Neuronal stem cell (in vitro differentiated cells): ENCODE data around the gene AKAP5.

Experiments used
- DNase-seq: peaks from one replicate; pipeline ENCODE4 v3.0.0-alpha.2; 2013; ENCODE audit warnings: low spot score
- H2AFZ ChIP-seq: one replicate; pipeline ENCODE4 v1.6.1; 2013; ENCODE audit warnings: mild to moderate bottlenecking, low read length, inconsistent platforms
- H2AK5ac ChIP-seq: 2 replicates; pipeline ENCODE4 v1.6.1; 2013; ENCODE audit warnings: low read depth, mild to moderate bottlenecking, inconsistent platforms, low read length, moderate library complexity, mixed read lengths
- H2BK120ac ChIP-seq: 2 replicates; pipeline ENCODE4 v1.6.1; 2013; ENCODE audit warnings: low read depth, mild to moderate bottlenecking, inconsistent platforms, low read length, moderate library complexity, mixed read lengths
- H2BK12ac ChIP-seq: one replicate; pipeline ENCODE4 v1.6.1; 2013; ENCODE audit warnings: low read length, inconsistent platforms
- H2BK15ac ChIP-seq: 2 replicates; pipeline ENCODE4 v1.6.1; 2013; ENCODE audit warnings: mild to moderate bottlenecking, low read length, inconsistent platforms, mixed read lengths
- H2BK5ac ChIP-seq: one replicate; pipeline ENCODE4 v1.6.1; 2013; ENCODE audit warnings: inconsistent platforms, mild to moderate bottlenecking, low read length, moderate library complexity
- H3K14ac ChIP-seq: one replicate; pipeline ENCODE4 v1.6.1; 2013; ENCODE audit warnings: low read length, inconsistent platforms
- H3K18ac ChIP-seq: 2 replicates; pipeline ENCODE4 v1.6.1; 2013; ENCODE audit warnings: low read length, inconsistent platforms
- H3K23ac ChIP-seq: 2 replicates; pipeline ENCODE4 v1.6.1; 2013; ENCODE audit warnings: low read depth, mild to moderate bottlenecking, mixed read lengths, low read length, inconsistent platforms; ENCODE audit not compliant: poor library complexity
- H3K27ac ChIP-seq: replicated peaks from 3 replicates; pipeline ENCODE4 v1.5.1; 2013; ENCODE audit warnings: low read length, inconsistent platforms
- H3K27me3 ChIP-seq, 3 experiments: 2 replicates each; pipeline ENCODE4 v1.6.1; 2013; ENCODE audit warnings: low read length in 3 of 3, mild to moderate bottlenecking in 2 of 3, inconsistent platforms in 1 of 3, low read depth in 1 of 3, mixed read lengths in 1 of 3, moderate library complexity in 1 of 3; ENCODE audit not compliant: control insufficient read depth in 3 of 3, insufficient read depth in 3 of 3
- H3K36me3 ChIP-seq, 2 donors: replicated peaks in 1 of 2; 2 replicates each; pipeline ENCODE4 v1.6.1; 2013; ENCODE audit warnings: low read length in 2 of 2; ENCODE audit not compliant: control insufficient read depth in 2 of 2, insufficient read depth in 2 of 2
- H3K4ac ChIP-seq: 2 replicates; pipeline ENCODE4 v1.6.1; 2013; ENCODE audit warnings: inconsistent platforms, mild to moderate bottlenecking, low read length, moderate library complexity
- H3K4me1 ChIP-seq, 2 donors: 1 replicate in 1 of 2; 2 replicates in 1 of 2; pipeline ENCODE4 v1.6.1; 2013; ENCODE audit warnings: low read length in 2 of 2, low read depth in 1 of 2; ENCODE audit not compliant: control insufficient read depth in 2 of 2, insufficient read depth in 1 of 2
- H3K4me2 ChIP-seq: one replicate; pipeline ENCODE4 v1.6.1; 2013; ENCODE audit warnings: mild to moderate bottlenecking, low read length, inconsistent platforms; ENCODE audit not compliant: insufficient read depth, poor library complexity, severe bottlenecking
- H3K4me3 ChIP-seq, 2 donors: 2 replicates each; pipeline ENCODE4 v1.5.1; 2013; ENCODE audit warnings: low read length in 2 of 2, mild to moderate bottlenecking in 2 of 2, inconsistent platforms in 1 of 2, moderate library complexity in 1 of 2
- H3K79me1 ChIP-seq: one replicate; pipeline ENCODE4 v1.6.1; 2013; ENCODE audit warnings: low read depth, mild to moderate bottlenecking, inconsistent platforms, low read length, moderate library complexity
- H3K9ac ChIP-seq: one replicate; pipeline ENCODE4 v1.6.1; 2013; ENCODE audit warnings: mild to moderate bottlenecking, low read depth, low read length, inconsistent platforms; ENCODE audit not compliant: poor library complexity
- H3K9me3 ChIP-seq, 2 donors: replicated peaks in 1 of 2; 2 replicates each; pipeline versions ENCODE3 to v1.6.1; 2013; ENCODE audit warnings: low read length in 2 of 2, mild to moderate bottlenecking in 2 of 2, inconsistent platforms in 1 of 2, low read depth in 1 of 2, mixed read lengths in 1 of 2, moderate library complexity in 1 of 2; ENCODE audit not compliant: control insufficient read depth in 2 of 2, insufficient read depth in 1 of 2
- H4K8ac ChIP-seq: one replicate; pipeline ENCODE4 v1.6.1; 2013; ENCODE audit warnings: low read depth, mild to moderate bottlenecking, inconsistent platforms, low read length, moderate library complexity
- H4K91ac ChIP-seq: one replicate; pipeline ENCODE4 v1.6.1; 2013; ENCODE audit warnings: low read length, low read depth, mild to moderate bottlenecking, inconsistent platforms; ENCODE audit not compliant: poor library complexity
- WGBS, 2 donors: extraction: QIAGEN DNeasy Blood & Tissue Kit; methylation state at CpG; one replicate each; pipeline ENCODE4 v1.1.7; 2013; ENCODE audit warnings: missing lambda C conversion rate in 2 of 2, mixed read lengths in 1 of 2; ENCODE audit not compliant: insufficient read length in 2 of 2, insufficient replicate concordance in 1 of 2; ENCODE audit errors: extremely low coverage in 2 of 2; 5-methylcytosine and 5-hydroxymethylcytosine counted together

The AKAP5 gene

GRCh38 chr14:64459405-64460136 lies 5.7 kb upstream of the AKAP5 start:
- no peak for DNase-seq

GRCh38 chr14:64461221-64461620 lies 4.1 kb upstream of the AKAP5 start:
- no peak overlapping the region for H2BK120ac ChIP-seq
- no peak overlapping the region for H3K9ac ChIP-seq
- no peak overlapping the region for H3K4me2 ChIP-seq
- no CpG with 5 or more reads among the region's 3 CpGs for WGBS, 2 donors
- H2BK15ac ChIP-seq: no peak overlapping the region
- no peak overlapping the region for H3K23ac ChIP-seq
- H3K4ac ChIP-seq: no peak overlapping the region
- peaks cover 2 to 3% of the 10 kb centered on the region in 2 donors for H3K4me1 ChIP-seq
- no peak for DNase-seq
- H3K4me3 ChIP-seq: no peak overlapping the region
- H3K27ac ChIP-seq: no peak overlapping the region
- H4K91ac ChIP-seq: no peak overlapping the region
- no peaks in the 10 kb centered on the region for H3K9me3 ChIP-seq
- no peak overlapping the region for H2AK5ac ChIP-seq
- peaks cover 2 to 61% of the 10 kb centered on the region in 2 donors for H3K36me3 ChIP-seq
- H2BK5ac ChIP-seq: no peak overlapping the region
- no peaks in the 10 kb centered on the region for H3K79me1 ChIP-seq
- H2BK12ac ChIP-seq: no peak overlapping the region
- H3K14ac ChIP-seq: no peak overlapping the region
- H3K18ac ChIP-seq: no peak overlapping the region
- no peak overlapping the region for H4K8ac ChIP-seq
- no peaks in the 10 kb centered on the region for H3K27me3 ChIP-seq
- H2AFZ ChIP-seq: no peak overlapping the region

More at GRCh38 chr14:64459405-64460136, 5.7 kb upstream of the AKAP5 start:
- H3K4me3 ChIP-seq: no peak overlapping the region
- no peaks in the 10 kb centered on the region for H3K9me3 ChIP-seq
- no peak overlapping the region for H2BK5ac ChIP-seq
- H3K9ac ChIP-seq: no peak overlapping the region
- H4K8ac ChIP-seq: no peak overlapping the region
- WGBS, 2 donors: no CpG with 5 or more reads among the region's 4 CpGs
- H3K18ac ChIP-seq: no peak overlapping the region
- H3K4me2 ChIP-seq: no peak overlapping the region
- H2BK120ac ChIP-seq: no peak overlapping the region
- no peaks in the 10 kb centered on the region for H3K4me1 ChIP-seq
- no peak overlapping the region for H3K27ac ChIP-seq
- H2BK12ac ChIP-seq: no peak overlapping the region
- H3K4ac ChIP-seq: no peak overlapping the region
- H2AFZ ChIP-seq: no peak overlapping the region
- no peak overlapping the region for H2BK15ac ChIP-seq
- no peaks in the 10 kb centered on the region for H3K27me3 ChIP-seq
- peaks cover 5 to 77% of the 10 kb centered on the region in 2 donors for H3K36me3 ChIP-seq
- H4K91ac ChIP-seq: no peak overlapping the region
- no peak overlapping the region for H2AK5ac ChIP-seq
- H3K14ac ChIP-seq: no peak overlapping the region
- no peaks in the 10 kb centered on the region for H3K79me1 ChIP-seq
- H3K23ac ChIP-seq: no peak overlapping the region

GRCh38 chr14:64463195-64463594 lies 2.1 kb upstream of the AKAP5 start:
- no CpG with 5 or more reads among the region's 2 CpGs for WGBS, 2 donors
- Histone ChIP-seq H3K27ac (no peak overlapping the region), H3K23ac (no peak overlapping the region), H3K4me2 (no peak overlapping the region), H3K4me1 (peaks cover 2 to 3% of the 10 kb centered on the region in 2 donors), H3K79me1 (no peaks in the 10 kb centered on the region), H2BK12ac (no peak overlapping the region), H2AK5ac (no peak overlapping the region), H2BK120ac (no peak overlapping the region), H2BK15ac (no peak overlapping the region), H3K14ac (no peak overlapping the region), H3K4ac (no peak overlapping the region), H2AFZ (no peak overlapping the region), H3K36me3 (peaks cover 2 to 44% of the 10 kb centered on the region in 2 donors), H3K4me3 (no peak overlapping the region), H4K91ac (no peak overlapping the region), H4K8ac (no peak overlapping the region), H2BK5ac (no peak overlapping the region), H3K18ac (no peak overlapping the region), H3K27me3 (no peaks in the 10 kb centered on the region), H3K9ac (no peak overlapping the region), H3K9me3 (no peaks in the 10 kb centered on the region)
- DNase-seq: no peak

- Histone ChIP-seq H3K79me1 (no peaks in the 10 kb centered on the region), H4K91ac (no peak overlapping the region), H2AFZ (no peak overlapping the region), H3K4me3 (no peak overlapping the region), H3K27ac (no peak overlapping the region), H3K9me3 (no peaks in the 10 kb centered on the region), H3K27me3 (no peaks in the 10 kb centered on the region), H3K9ac (no peak overlapping the region), H3K4ac (no peak overlapping the region), H3K4me2 (no peak overlapping the region), H3K4me1 (peaks cover 2 to 3% of the 10 kb centered on the region in 2 donors), H2BK5ac (no peak overlapping the region), H4K8ac (no peak overlapping the region), H3K18ac (no peak overlapping the region), H3K23ac (no peak overlapping the region), H2BK120ac (no peak overlapping the region), H2BK12ac (no peak overlapping the region), H3K14ac (no peak overlapping the region), H3K36me3 (peaks cover 0 to 38% of the 10 kb centered on the region in 2 donors), H2AK5ac (no peak overlapping the region), H2BK15ac (no peak overlapping the region)
- WGBS, 2 donors: no CpG with 5 or more reads among the region's 6 CpGs
- no peak for DNase-seq
These were observed 1.4 kb upstream of the AKAP5 start for GRCh38 chr14:64463873-64464272.
